ENCODE measurements around the gene BBOX1. TPM values are rescaled to one million over a fixed set of nuclear protein-coding genes. Genes with fewer than 3 reads are reported as not detected.

Gene BBOX1
- total RNA-seq, 4 donors from 2014 or later: not detected

DNA sequence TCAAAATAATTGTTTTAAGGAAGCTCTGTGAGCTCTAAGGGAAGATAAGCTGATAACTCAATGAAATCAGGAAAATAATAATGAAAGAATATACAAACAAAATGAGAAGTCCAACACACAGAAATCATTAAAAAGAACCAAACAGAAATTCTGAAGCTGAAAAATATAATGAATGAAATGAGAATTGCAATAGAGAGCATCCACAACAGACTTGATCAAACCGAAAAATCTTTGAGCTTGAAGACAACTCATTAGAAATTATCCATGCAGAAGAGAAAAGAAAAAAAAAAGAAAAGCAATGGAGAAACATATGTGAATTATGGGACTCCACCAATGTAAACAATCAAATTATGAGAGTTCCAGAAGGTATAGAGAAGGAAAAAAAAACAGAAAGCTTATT lies 101.0 kb downstream of the BBOX1 start:
- H3K4me1 ChIP-seq: no peaks in the 10 kb centered on the region
- H3K9me3 ChIP-seq: no peaks in the 10 kb centered on the region

DNA sequence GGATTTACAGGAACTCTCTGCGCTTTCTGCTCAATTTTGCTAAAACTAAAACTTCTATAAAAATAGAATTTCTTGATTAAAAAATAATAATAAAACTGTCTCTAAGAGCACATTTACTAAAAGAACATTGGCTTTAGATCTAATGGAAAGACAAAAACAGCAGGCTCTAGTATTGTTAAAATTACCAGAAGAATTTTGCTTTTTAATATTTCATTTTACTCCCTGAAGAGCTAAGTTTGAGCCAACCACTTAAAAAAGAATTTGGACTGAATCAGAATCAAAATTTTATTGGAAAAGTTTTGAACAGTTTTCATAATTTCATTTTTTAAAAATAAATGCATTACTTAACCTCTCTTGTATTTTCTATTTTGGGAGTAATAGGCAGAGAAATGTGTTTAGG lies 107.3 kb downstream of the BBOX1 start:
- H3K36me3 ChIP-seq: no peaks in the 10 kb centered on the region
- H3K27ac ChIP-seq: no peak overlapping the region
- H3K4me3 ChIP-seq: no peak overlapping the region
- no peaks in the 10 kb centered on the region for H3K9me3 ChIP-seq
- H3K4me1 ChIP-seq: no peaks in the 10 kb centered on the region
- TF ChIP-seq, protein P1, sequence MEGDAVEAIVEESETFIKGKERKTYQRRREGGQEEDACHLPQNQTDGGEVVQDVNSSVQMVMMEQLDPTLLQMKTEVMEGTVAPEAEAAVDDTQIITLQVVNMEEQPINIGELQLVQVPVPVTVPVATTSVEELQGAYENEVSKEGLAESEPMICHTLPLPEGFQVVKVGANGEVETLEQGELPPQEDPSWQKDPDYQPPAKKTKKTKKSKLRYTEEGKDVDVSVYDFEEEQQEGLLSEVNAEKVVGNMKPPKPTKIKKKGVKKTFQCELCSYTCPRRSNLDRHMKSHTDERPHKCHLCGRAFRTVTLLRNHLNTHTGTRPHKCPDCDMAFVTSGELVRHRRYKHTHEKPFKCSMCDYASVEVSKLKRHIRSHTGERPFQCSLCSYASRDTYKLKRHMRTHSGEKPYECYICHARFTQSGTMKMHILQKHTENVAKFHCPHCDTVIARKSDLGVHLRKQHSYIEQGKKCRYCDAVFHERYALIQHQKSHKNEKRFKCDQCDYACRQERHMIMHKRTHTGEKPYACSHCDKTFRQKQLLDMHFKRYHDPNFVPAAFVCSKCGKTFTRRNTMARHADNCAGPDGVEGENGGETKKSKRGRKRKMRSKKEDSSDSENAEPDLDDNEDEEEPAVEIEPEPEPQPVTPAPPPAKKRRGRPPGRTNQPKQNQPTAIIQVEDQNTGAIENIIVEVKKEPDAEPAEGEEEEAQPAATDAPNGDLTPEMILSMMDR (IDR thresholded peaks at IDR 0.05): no peak
- TF ChIP-seq POLR2A (IDR thresholded peaks at IDR 0.05): no peak
- H3K27me3 ChIP-seq: no peaks in the 10 kb centered on the region
- no peak for DNase-seq

More for the DNA sequence above, 101.0 kb downstream of the BBOX1 start:
- no peaks in the 10 kb centered on the region for H3K36me3 ChIP-seq
- H3K4me3 ChIP-seq: no peak overlapping the region
- no peak overlapping the region for H3K27ac ChIP-seq
- DNase-seq: no peak
- no peaks in the 10 kb centered on the region for H3K27me3 ChIP-seq
- TF ChIP-seq POLR2A (IDR thresholded peaks at IDR 0.05): no peak
- TF ChIP-seq, protein P1 (IDR thresholded peaks at IDR 0.05): no peak

DNA sequence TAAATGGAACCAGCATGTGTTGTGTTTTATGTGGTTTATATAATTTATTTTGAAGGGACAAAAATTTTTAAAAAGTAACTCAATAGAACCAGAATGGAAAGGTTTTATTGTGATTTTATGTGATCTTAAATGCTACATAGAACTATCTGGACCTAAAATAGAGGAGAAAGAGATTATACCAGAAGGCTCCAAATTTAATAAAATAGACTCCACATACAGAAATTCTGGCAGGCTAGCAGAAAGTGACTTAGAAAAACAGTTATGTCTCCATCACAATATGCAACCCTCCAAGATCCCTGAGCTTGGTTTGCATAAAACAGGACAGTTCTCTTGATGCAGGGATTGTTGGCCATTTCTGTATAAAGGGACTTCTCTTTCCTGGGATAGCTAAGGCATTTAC lies 107.9 kb downstream of the BBOX1 start:
- no peak overlapping the region for H3K27ac ChIP-seq
- H3K4me1 ChIP-seq: no peaks in the 10 kb centered on the region
- DNase-seq: no peak
- no peak overlapping the region for H3K4me3 ChIP-seq
- H3K27me3 ChIP-seq: no peaks in the 10 kb centered on the region
- no peak for TF ChIP-seq POLR2A (IDR thresholded peaks at IDR 0.05)
- TF ChIP-seq, protein P1 (IDR thresholded peaks at IDR 0.05): no peak
- H3K36me3 ChIP-seq: no peaks in the 10 kb centered on the region
- H3K9me3 ChIP-seq: no peaks in the 10 kb centered on the region

DNA sequence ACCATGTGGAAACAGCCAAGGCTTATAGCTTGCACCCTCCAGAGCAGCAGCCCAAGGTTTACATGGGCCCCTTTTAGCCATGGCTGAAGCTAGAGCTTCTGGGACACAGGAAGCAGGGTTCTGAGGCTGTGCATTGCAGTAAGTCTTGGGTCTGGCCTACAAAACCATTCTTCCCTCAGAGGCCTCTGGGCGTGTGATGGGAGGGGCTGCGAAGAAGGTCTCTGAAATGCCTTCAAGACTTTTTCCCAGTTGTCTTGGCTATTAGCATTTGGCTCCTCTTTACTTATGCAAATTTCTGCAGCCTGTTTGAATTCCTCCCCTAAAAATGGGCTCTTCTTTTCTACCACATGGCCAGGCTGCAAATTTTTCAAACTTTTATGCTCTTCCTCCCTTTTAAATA lies 109.5 kb downstream of the BBOX1 start:
- H3K9me3 ChIP-seq: no peaks in the 10 kb centered on the region
- no peaks in the 10 kb centered on the region for H3K4me1 ChIP-seq
- no peak overlapping the region for H3K27ac ChIP-seq
- H3K27me3 ChIP-seq: no peaks in the 10 kb centered on the region
- no peak overlapping the region for H3K4me3 ChIP-seq
- TF ChIP-seq, protein P1 (IDR thresholded peaks at IDR 0.05): no peak
- TF ChIP-seq POLR2A (IDR thresholded peaks at IDR 0.05): no peak
- no peaks in the 10 kb centered on the region for H3K36me3 ChIP-seq
- DNase-seq: no peak

DNA sequence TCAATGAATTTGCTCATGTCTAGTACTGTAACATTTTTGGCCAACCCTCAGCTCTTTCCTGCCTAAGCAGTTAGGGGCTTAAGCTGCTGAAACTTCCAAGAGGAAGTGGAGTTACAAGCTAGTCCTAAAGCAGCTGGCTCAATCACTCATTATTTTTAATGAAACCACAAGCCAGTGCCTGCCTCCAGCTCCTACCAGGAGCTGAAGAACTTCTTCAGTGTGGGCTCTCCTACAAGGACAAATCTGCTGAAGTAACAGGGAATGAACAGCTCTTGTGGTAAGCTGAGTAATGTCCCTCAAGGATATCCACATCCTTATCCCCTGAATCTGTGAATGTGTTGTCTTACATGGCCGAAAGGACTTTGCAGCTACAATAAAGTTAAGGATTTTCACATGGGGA lies 112.5 kb downstream of the BBOX1 start:
- no peak overlapping the region for H3K4me3 ChIP-seq
- no peaks in the 10 kb centered on the region for H3K36me3 ChIP-seq
- no peak for DNase-seq
- no peak overlapping the region for H3K27ac ChIP-seq
- no peaks in the 10 kb centered on the region for H3K9me3 ChIP-seq
- TF ChIP-seq, protein P1 (IDR thresholded peaks at IDR 0.05): no peak
- no peak for TF ChIP-seq POLR2A (IDR thresholded peaks at IDR 0.05)
- no peaks in the 10 kb centered on the region for H3K4me1 ChIP-seq
- no peaks in the 10 kb centered on the region for H3K27me3 ChIP-seq
